Stimulated activated CD8-positive, alpha-beta memory T cell treated with anti-CD3 and anti-CD28 coated beads, Interleukin-7, amount 100 ng/mL, for 48 hours (primary cell): ENCODE results near the gene LCAT.

ENCODE experiments used
- DNase-seq, 2 donors: peaks; one replicate each; pipeline ENCODE4 v3.0.0-alpha.2; 2020; ENCODE audit warnings: low read depth in 1 of 2; ENCODE audit errors: extremely low read depth in 1 of 2

LCAT gene

DNA sequence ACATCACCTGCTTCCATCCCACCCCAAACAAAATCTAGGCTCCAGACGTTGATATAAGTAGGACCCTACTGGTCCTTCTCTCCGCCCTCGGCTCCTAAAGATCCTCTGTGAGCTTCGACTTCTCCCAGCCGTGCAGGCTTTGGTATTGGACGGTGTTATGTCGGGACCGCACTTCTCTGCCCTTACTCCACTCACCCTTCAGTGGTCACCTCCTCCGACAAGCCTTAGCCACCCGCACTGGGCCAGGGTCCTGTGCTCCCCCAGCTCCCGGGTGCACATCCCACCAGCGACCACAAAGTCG lies 8.9 kb downstream of the LCAT start:
- no peak for DNase-seq

DNA sequence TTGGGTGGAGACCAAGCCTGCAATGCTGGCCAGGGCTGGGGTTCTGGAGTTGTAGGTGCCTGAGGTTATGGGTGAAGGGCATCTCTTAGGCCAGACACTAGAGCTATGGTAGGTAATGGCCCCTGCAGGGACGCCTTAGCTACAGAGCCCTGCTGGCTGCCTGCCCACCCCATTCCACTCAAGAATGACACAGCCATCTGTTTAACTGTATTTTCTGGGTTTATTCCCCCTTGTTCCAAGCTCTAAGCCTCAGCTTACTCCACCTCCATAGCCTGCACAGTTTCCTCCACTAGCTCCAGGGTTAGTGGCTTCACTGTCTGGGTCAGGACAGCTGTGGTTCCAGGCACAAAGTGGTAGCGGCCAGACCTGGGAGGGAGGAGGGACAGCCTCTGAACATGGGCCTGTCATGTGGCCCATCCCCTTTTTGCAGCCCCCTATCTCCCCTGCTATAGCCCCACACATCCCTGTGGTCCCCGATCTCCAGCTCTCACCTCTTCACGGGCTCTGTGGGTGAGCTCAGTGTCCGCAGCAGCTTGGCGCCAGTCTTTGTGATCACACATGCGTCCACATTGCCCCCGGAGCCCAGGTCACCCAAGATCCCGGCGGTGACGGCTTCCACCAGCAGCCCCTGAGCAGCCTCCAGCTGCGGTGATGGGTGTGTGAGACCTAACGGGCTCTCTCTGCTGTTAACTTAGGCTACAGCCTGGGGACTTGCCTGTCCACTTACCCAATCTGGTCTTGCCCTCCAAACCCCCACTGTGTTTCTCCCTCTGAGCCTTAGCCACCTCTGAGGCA lies 9.4 kb downstream of the LCAT start:
- no peak for DNase-seq

DNA sequence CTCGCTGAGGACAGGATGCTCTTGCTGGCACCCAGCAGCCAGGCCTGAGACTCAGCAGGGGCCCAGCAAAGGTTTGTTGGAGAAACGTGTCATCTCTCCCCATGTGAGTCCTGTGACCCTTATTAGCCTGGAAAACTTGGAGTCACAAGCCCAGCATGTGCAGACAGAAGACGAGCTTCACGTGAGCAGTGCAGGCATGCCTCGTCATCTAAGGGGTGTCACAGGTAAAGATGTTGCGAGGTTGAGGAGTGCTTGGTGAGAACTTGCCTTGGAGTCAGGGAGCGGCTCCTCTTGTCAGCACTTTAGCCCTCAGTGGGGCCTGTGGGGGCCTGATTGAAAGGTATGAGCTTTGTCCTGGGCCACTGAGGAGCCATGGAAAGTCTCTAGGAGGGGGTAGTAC lies 10.1 kb downstream of the LCAT start:
- no peak for DNase-seq

DNA sequence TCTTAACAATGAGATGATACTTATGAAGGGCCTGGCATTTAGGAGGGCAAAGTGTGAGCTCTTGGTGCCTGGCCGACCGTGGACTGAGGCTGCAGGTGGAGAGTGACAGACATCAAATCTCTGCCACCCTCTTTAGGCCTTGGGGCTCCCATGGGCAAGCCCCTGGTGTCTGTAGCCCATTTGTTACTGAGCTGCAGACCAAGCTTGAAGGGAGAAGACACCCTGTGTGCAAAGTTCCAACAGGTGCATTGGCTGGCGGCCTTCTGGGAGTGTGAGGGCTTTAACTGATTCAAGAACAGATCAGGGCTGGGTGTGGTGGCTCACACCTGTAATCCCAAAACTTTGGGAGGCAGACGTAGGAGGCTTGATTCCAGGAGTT lies 11.5 kb downstream of the LCAT start:
- no peak for DNase-seq

- no peak for DNase-seq
Observed at GRCh38 chr16:67931712-67932461, 12.0 kb downstream of the LCAT start, which contains the start of gene CTRL. TSS of gene CTRL (minus strand) at chr16:67931862. CDS start at chr16:67931852, 10 bp downstream.

DNA sequence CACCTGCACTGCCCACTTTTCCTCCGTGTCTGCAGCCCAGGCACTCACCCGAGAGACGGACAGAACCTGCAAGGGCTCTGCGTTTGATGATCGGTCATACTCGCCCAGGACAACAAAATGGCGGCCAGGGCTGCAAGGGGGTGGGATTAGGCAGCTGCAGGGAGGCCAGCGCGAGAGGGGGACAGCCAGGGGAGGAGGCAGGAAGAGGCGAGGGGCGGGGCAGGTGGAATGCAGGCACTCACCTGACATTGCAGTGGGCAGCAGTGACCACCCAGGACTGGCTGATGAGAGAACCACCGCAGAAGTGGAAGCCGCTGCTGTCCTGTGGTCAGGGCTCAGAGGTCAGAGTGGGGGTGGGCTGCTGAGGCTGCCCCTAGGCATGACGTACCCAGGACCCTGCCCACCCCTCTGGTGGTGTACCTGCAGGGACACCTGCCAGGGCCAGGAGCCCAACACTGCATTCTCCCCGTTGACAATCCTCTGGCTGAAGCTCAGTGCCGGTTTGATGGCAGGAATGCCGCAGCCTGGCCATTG lies 13.2 kb downstream of the LCAT start:
- DNase-seq, result no peak

DNA sequence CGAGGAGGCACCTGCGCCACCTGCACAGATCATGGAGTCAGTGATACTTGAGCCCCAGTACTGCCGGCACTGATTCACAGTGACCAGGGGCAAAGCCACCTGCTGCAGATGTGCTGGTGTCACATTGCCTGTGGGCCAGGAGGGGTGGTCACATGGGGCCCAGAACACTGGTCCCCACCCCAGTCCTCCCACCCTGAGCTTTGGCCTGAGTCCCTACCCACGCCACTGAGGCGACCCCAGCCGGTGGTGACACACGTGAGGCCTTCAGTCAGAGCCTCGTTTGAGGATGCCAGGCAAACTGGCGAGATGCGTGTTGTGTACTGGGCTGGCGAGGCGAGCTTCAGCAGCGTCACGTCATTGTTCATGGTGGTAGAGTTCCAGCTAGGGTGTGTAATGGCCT lies 13.7 kb downstream of the LCAT start:
- no peak for DNase-seq

DNA sequence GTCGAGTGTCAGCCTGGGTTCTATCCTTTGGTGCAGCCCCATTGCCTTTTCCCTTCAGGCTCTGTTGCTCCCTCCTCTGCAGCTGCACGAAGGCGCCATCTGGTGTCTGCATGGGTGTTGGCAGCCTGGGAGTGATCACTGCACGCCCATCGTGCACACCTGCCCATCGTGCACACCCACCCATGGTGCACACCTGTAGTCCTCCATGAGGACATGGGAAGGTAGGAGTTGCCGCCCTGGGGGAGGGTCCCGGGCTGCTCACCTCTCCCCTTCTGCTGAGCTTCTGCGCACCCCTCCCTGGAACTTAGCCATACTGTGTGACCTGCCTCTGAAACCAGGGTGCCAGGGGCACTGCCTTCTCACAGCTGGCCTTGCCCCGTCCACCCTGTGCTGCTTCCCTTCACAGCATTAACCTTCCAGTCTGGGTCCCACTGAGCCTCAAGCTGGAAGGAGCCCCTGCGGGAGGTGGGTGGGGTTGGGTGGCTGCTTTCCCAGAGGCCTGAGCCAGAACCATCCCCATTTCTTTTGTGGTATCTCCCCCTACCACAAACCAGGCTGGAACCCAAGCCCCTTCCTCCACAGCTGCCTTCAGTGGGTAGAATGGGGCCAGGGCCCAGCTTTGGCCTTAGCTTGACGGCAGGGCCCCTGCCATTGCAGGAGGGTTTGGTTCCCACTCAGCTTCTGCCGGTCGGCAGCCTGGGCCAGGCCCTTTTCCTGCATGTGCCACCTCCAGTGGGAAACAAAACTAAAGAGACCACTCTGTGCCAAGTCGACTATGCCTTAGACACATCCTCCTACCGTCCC lies 15.2 kb downstream of the LCAT start:
- peak in 1 of 2 donors; percentile 60 for DNase-seq

DNA sequence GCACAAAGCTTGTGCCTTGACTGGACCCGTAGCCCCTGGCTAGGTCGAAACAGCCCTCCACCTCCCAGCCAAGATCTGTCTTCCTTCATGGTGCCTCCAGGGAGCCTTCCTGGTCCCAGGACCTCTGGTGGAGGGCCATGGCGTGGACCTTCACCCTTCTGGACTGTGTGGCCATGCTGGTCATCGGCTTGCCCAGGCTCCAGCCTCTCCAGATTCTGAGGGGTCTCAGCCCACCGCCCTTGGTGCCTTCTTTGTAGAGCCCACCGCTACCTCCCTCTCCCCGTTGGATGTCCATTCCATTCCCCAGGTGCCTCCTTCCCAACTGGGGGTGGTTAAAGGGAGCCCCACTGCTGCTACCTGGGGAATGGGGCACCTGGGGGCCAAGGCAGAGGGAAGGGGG lies 15.8 kb downstream of the LCAT start:
- DNase-seq, result no peak

- DNase-seq, result no peak
Observed at GRCh38 chr16:67927131-67927941, 16.6 kb downstream of the LCAT start.

DNA sequence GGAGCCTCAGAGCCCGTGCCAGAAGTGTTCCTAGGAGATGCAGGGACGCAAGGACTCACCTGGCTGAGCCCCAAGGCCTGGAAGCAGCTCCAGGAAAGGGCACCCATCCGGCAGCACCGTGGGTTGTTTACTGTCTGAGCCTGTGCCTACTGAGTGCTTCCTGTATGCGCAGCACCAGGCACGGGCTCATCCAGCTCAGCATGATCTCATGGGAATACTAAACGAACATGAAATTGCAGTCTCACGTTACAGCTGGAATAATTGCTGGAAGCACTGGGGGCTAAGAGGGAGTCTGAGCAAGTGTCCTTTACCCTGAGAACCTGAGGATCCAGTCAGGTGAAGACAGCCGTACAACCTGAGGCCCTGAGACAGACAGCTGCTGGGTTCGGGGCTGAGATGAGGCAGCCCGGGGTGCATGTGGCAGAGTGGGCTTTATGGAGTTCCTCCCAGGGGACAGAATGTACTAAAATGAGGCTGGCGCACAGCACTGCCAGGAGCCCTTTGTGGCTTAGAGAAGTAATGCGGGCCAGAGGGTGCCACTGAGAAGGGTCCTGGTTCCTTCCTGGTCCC lies 17.7 kb downstream of the LCAT start:
- DNase-seq, result no peak

- DNase-seq, result no peak
Observed at GRCh38 chr16:67924140-67924906, 19.6 kb downstream of the LCAT start.

- no peak for DNase-seq
Observed at GRCh38 chr16:67923414-67924116, 20.4 kb downstream of the LCAT start.

- DNase-seq, result no peak
Observed at GRCh38 chr16:67922740-67923139, 21.2 kb downstream of the LCAT start.

DNA sequence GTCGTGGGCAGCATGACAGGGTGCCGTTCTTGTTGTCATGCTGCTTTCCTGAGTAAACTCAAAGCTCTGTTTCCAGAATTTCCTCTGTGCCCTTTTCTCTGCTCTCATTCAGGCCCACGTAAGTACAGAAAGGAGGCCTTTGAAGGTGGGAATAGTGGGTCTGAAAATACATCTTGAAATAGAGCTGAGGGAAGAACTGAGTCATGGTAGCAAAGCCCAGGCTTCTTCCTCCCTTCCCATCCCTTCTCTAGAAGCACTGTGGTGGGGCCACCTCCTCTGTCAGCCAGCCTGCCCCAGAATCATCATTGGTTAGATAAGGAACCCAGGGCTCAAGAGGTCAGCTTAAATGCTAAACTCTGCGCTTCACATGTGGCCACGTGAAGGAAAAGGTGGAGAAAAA lies 21.7 kb downstream of the LCAT start:
- DNase-seq, result no peak

DNA sequence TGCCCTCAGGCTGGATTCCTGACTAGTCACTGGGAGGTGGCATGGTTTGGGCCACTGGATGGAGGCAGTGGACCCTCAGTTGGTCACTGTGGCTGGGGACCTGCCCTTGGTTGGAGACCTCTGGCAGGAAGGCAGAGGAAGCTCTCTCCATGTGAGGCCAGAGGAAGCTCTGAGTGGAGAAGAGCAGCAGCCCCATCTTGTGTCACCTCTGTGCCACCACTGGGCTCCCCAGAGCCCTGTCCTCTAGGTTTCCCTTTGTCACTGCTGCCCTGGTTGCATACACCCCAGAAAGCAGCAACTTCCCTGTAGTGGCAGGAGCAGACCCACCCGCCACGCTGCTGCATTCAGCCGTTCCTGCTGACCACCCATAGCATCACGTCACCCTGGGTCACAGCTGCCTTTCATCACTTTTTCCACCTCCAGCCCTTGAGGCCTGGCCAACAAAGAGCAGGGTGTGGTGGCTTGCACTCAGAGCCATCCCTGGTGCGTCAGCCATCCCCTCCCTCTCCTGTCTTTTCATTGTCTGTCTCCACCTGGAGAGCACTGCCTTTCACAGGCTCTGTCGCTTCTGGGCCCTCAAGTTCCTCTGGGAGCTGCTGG lies 24.2 kb downstream of the LCAT start:
- DNase-seq, result no peak

DNA sequence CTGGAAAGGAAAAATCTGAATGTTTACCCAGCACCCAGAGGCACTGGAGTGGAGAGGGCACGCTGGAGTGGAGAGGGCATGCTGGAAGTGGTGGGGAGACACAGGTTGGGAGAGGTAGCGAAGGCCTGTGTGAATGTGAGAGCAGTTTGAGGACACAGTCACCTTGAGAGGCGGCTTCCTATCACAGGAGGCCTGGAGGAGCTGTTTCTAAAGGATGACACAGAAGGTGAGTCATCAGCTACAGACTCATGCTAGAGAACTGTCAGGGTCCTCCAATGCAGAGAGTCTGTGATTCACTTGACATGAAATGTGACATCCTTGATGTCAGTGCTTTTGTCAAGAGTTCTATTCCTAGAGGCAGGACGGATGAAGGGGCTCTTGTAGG lies 26.1 kb downstream of the LCAT start:
- DNase-seq, result peak in 1 of 2 donors; percentile 67

- DNase-seq, result no peak
Observed at GRCh38 chr16:67917140-67917851, 26.6 kb downstream of the LCAT start.
